ENCODE results near the gene MOAP1. TPM values are rescaled to one million over a fixed set of nuclear protein-coding genes. Genes with fewer than 3 reads are reported as not detected.

The MOAP1 gene
- total RNA-seq, 1 donor from 2014 or later: 19.7 TPM

DNA sequence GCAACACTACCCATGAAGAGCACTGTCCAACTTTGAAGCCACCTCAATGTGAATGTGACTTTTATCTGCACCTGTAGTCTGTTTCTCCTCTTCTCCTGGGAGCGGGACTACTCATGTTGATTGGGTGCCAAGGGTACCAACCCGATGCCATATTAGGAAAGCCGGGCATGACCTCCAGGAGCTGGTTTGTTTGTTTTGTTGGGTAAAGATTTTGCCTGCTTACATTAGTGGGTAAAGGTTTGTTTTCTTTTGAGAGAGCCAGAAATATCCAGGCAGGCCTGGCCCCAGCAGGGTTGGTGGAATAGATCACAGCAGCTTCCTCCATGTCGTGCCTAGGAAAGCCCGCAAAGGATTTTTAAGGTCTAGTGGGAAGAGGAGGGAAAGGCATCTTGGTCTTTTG, 49.3 kb downstream of the MOAP1 start:
- TF ChIP-seq, protein P1, sequence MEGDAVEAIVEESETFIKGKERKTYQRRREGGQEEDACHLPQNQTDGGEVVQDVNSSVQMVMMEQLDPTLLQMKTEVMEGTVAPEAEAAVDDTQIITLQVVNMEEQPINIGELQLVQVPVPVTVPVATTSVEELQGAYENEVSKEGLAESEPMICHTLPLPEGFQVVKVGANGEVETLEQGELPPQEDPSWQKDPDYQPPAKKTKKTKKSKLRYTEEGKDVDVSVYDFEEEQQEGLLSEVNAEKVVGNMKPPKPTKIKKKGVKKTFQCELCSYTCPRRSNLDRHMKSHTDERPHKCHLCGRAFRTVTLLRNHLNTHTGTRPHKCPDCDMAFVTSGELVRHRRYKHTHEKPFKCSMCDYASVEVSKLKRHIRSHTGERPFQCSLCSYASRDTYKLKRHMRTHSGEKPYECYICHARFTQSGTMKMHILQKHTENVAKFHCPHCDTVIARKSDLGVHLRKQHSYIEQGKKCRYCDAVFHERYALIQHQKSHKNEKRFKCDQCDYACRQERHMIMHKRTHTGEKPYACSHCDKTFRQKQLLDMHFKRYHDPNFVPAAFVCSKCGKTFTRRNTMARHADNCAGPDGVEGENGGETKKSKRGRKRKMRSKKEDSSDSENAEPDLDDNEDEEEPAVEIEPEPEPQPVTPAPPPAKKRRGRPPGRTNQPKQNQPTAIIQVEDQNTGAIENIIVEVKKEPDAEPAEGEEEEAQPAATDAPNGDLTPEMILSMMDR (conservative IDR thresholded peaks at IDR 0.05; ENCODE audit: low read depth, low read length): no peak
- no peak for DNase-seq (ENCODE audit: low read depth)
- no peak overlapping the region for H3K4me3 ChIP-seq (ENCODE audit: low read depth, low read length)

DNA sequence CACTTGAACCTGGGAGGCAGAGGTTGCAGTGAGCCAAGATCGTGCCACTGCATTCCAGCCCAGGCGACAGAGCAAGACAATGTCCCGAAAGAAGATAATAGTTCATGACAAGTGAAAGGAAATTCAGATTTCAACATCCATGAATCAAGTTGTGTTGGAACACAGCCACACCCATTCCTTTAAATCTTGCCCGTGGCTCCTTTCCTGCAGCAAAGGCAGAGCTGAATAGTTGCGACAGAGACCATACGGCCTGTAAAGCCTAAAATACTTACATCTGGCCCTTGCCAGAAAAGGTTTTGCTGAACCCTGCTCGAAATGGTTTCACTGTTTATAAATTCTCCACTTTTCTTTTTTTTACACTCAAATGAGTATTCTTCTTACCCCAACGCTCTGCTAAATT, 51.2 kb downstream of the MOAP1 start:
- no peak for DNase-seq (ENCODE audit: low read depth)
- H3K4me3 ChIP-seq (ENCODE audit: low read depth, low read length): no peak overlapping the region
- TF ChIP-seq, protein P1 (conservative IDR thresholded peaks at IDR 0.05; ENCODE audit: low read depth, low read length): no peak

DNA sequence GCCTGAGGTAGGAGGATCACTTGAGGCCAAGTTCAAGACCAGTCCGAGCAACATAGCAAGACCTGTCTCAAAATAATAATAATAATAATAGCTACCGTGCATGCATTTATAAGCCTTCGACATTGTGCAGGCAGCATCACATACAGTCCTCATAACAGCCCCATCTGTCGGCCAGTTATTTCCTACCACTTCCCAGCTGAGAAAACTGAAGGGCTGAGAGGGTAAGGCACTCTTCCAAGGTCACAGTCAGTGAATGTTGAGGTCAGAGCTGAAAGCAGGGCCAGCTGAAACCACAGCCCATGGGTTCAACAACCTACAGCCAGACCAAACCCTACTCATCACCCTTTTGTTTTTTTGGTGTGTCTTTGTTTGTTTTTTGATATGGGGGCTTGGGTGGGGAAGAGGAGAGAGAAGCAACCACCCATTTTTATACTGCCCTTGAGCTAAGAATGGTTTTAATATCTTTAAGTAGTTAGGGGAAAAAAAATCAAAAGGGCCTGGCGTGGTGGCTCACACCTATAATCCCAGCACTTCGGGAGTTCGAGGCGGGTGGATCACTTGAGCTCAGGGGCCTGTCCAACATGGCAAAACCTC, 52.1 kb downstream of the MOAP1 start:
- TF ChIP-seq, protein P1 (conservative IDR thresholded peaks at IDR 0.05; ENCODE audit: low read depth, low read length): peak; percentile 75
- H3K4me3 ChIP-seq (ENCODE audit: low read depth, low read length): no peak overlapping the region
- DNase-seq (ENCODE audit: low read depth): no peak

Other genes starting within 250 kb of the MOAP1 start
- gene ITPK1, start 69.0 kb downstream of the MOAP1 start, total RNA-seq: 22.7 and 33.7 TPM in 2 replicates
- 3.3 and 13.1 TPM in 2 replicates for gene LYSET, start 420 bp upstream of the MOAP1 start, total RNA-seq
- gene GON7, start 22.2 kb upstream of the MOAP1 start, total RNA-seq: 16.7 and 17.4 TPM in 2 replicates
- gene UBR7, start 22.4 kb upstream of the MOAP1 start, total RNA-seq: 24.8 and 45.7 TPM in 2 replicates
- 18.4 and 22.2 TPM in 2 replicates for gene BTBD7, start 148.1 kb upstream of the MOAP1 start, total RNA-seq
- not detected in 2 replicates for gene COX8C, start 162.3 kb upstream of the MOAP1 start, total RNA-seq
- gene UNC79, start 246.0 kb upstream of the MOAP1 start, total RNA-seq: 0.29 TPM in 1 of 2 replicates, not detected in the other

Data from epithelial cell of proximal tubule (primary cell).